Smooth muscle cell (in vitro differentiated cells): ENCODE results near the gene CCNL2. TPM values are rescaled to one million over a fixed set of nuclear protein-coding genes. Genes with fewer than 3 reads are reported as not detected.
A peak's percentile ranks its signal among the peaks of the same experiment; 100 is the strongest.

Source experiments
- DNase-seq: peaks from one replicate; lab custom pipeline; 2025; ENCODE audit not compliant: unreplicated experiment; lab: John Stamatoyannopoulos, UW
- H2AFZ ChIP-seq: fragments of 200-600 bp; sonication (generic); 2 replicates; pipeline ENCODE4 v1.6.0; 2016; ENCODE audit warnings: antibody characterized with exemption, low read depth, mild to moderate bottlenecking
- H3F3A ChIP-seq: fragments of 200-600 bp; sonication (generic); 2 replicates; pipeline ENCODE4 v1.6.0; 2017; ENCODE audit warnings: antibody characterized with exemption, low read depth
- H3K27ac ChIP-seq: fragments of 200-600 bp; sonication (generic); 2 replicates; pipeline ENCODE4 v1.5.1; 2016; ENCODE audit warnings: low read depth, mild to moderate bottlenecking
- H3K27me3 ChIP-seq: fragments of 200-600 bp; sonication (generic); 2 replicates; pipeline ENCODE4 v1.6.1; 2016; ENCODE audit warnings: low read depth, mild to moderate bottlenecking
- H3K36me3 ChIP-seq: fragments of 200-600 bp; sonication (generic); 2 replicates; pipeline ENCODE4 v1.5.1; 2016; ENCODE audit warnings: low read depth
- H3K4me1 ChIP-seq: fragments of 200-600 bp; sonication (generic); 2 replicates; pipeline ENCODE4 v1.5.1; 2016; ENCODE audit warnings: low read depth
- H3K4me2 ChIP-seq: fragments of 200-600 bp; sonication (generic); 2 replicates; pipeline ENCODE4 v1.6.0; 2016; ENCODE audit warnings: mild to moderate bottlenecking
- H3K4me3 ChIP-seq: fragments of 200-600 bp; sonication (generic); 2 replicates; pipeline ENCODE4 v1.5.1; 2016; ENCODE audit warnings: mild to moderate bottlenecking
- H3K79me2 ChIP-seq: fragments of 200-600 bp; sonication (generic); 2 replicates; pipeline ENCODE4 v1.6.0; 2016; ENCODE audit warnings: low read depth, mild to moderate bottlenecking
- H3K9ac ChIP-seq: fragments of 200-600 bp; sonication (generic); 2 replicates; pipeline ENCODE4 v1.6.0; 2016; ENCODE audit warnings: low read depth
- H3K9me3 ChIP-seq: fragments of 200-600 bp; sonication (generic); replicated peaks from 2 replicates; pipeline ENCODE4 v1.5.1; 2016; ENCODE audit warnings: low read depth
- H4K20me1 ChIP-seq: fragments of 200-600 bp; sonication (generic); 2 replicates; pipeline ENCODE4 v1.6.0; 2016; ENCODE audit warnings: low read depth
- WGBS: methylation state at CpG from one replicate; pipeline ENCODE4 v1.1.7; 2016; ENCODE audit warnings: low lambda C conversion rate; 5-methylcytosine and 5-hydroxymethylcytosine counted together
- polyA plus RNA-seq: library from polyadenylated mRNA; unstranded; fragments of >200 nt; fragmentation: Nextera tagmentation; extraction: Ambion mirVana; gene quantifications from 2 replicates; pipeline ENCODE4 v1.2.1, GENCODE V29; 2016
- total RNA-seq: library from RNA; depleted of rRNA; stranded (reverse); fragments of >200 nt; gene quantifications from 2 replicates; pipeline ENCODE4 v1.2.3, GENCODE V29; 2014
- TF ChIP-seq, protein P1 (sequence below): fragments of 200-600 bp; sonication (generic); IDR thresholded peaks from 2 replicates; pipeline ENCODE4 v1.5.1; 2017; ENCODE audit warnings: borderline replicate concordance, mild to moderate bottlenecking, antibody characterized with exemption; ENCODE audit not compliant: insufficient read depth, poor library complexity, severe bottlenecking

CCNL2 gene
- total and polyA plus RNA-seq, 2 experiments from 2014 or later, result 144 to 180 TPM

- WGBS, result 95% methylated on average over 10 of the region's 10 CpGs
- Histone ChIP-seq H2AFZ (no peak overlapping the region), H3K27me3 (no peaks in the 10 kb centered on the region), H3K4me2 (no peak overlapping the region), H3F3A (peaks cover 13% of the 10 kb centered on the region), H4K20me1 (no peaks in the 10 kb centered on the region), H3K36me3 (no peaks in the 10 kb centered on the region), H3K79me2 (peaks cover 29% of the 10 kb centered on the region), H3K27ac (peak overlapping the region; percentile 94), H3K4me1 (peaks cover 12% of the 10 kb centered on the region), H3K4me3 (no peak overlapping the region), H3K9ac (no peak overlapping the region), H3K9me3 (no peaks in the 10 kb centered on the region)
- TF ChIP-seq, protein P1, sequence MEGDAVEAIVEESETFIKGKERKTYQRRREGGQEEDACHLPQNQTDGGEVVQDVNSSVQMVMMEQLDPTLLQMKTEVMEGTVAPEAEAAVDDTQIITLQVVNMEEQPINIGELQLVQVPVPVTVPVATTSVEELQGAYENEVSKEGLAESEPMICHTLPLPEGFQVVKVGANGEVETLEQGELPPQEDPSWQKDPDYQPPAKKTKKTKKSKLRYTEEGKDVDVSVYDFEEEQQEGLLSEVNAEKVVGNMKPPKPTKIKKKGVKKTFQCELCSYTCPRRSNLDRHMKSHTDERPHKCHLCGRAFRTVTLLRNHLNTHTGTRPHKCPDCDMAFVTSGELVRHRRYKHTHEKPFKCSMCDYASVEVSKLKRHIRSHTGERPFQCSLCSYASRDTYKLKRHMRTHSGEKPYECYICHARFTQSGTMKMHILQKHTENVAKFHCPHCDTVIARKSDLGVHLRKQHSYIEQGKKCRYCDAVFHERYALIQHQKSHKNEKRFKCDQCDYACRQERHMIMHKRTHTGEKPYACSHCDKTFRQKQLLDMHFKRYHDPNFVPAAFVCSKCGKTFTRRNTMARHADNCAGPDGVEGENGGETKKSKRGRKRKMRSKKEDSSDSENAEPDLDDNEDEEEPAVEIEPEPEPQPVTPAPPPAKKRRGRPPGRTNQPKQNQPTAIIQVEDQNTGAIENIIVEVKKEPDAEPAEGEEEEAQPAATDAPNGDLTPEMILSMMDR, result no peak
- no peak for DNase-seq
Observed at GRCh38 chr1:1376551-1377226, 22.4 kb downstream of the CCNL2 start.

DNA sequence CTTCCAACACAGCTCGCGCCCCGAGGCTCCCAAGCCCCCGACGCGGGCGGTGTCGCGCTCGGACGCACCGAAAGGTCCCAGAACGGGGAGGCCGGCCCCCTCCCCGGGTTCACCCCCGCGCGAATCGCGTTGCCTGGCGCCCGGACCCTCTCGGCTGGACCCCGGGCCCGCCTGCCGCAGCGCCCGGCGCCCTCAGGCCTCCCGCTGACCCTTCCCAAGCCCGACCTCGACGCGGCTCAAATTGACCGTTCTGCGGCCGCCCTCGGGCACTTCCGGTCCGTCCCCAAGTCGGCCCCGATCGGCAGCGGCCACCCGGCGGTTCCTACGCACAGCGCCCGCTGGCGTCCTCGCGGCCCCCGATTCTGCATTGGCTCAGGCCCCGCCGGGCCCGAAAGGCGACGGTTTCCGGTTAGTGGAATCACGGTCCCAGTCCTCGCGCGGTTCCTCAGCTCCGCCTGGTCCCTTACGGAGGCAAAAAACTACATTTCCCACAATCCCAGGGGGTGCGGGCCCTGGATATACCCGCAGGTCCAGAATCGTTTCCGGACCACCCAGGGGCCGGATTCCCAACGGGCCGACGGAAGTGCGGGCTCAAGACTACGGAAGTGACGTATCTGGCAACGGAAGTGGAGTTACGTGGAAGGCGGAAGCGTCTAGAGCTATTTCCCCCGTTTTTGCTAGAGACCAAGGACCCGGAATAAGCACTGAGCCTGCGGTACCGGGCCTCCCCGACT lies 24.0 kb downstream of the CCNL2 start, which contains the start of gene AURKAIP1:
TSS of gene AURKAIP1 (minus strand) at position 279 of the 734 bp plus-strand sequence. CDS start 451 bp downstream, outside the sequence.
- peaks cover 12% of the 10 kb centered on the region for H3K4me1 ChIP-seq
- H3K79me2 ChIP-seq, result peaks cover 29% of the 10 kb centered on the region
- peak within 1 kb of the TSS; percentile 94 for H3K27ac ChIP-seq
- peak within 1 kb of the TSS; percentile 90 for H3K4me3 ChIP-seq
- TF ChIP-seq, protein P1, result peak; percentile 20
- peaks cover 13% of the 10 kb centered on the region for H3F3A ChIP-seq
- no peaks in the 10 kb centered on the region for H4K20me1 ChIP-seq
- DNase-seq, result peak; percentile 91
- no peaks in the 10 kb centered on the region for H3K27me3 ChIP-seq
- H2AFZ ChIP-seq, result peak within 1 kb of the TSS; percentile 51
- H3K9me3 ChIP-seq, result no peaks in the 10 kb centered on the region
- peak within 1 kb of the TSS; percentile 98 for H3K9ac ChIP-seq
- no peaks in the 10 kb centered on the region for H3K36me3 ChIP-seq
- under 1% methylated on average over 78 of the region's 85 CpGs for WGBS
- peak within 1 kb of the TSS; percentile 94 for H3K4me2 ChIP-seq

GRCh38 chr1:1374589-1374928 lies 24.6 kb downstream of the CCNL2 start:
- Histone ChIP-seq H3K79me2 (peaks cover 29% of the 10 kb centered on the region), H3K27me3 (no peaks in the 10 kb centered on the region), H3K4me2 (peak overlapping the region; percentile 94), H4K20me1 (no peaks in the 10 kb centered on the region), H3K27ac (peak overlapping the region; percentile 83), H3K4me3 (peak overlapping the region; percentile 90), H3K9ac (peak overlapping the region; percentile 98), H3K9me3 (no peaks in the 10 kb centered on the region), H3K36me3 (no peaks in the 10 kb centered on the region), H2AFZ (no peak overlapping the region), H3F3A (peaks cover 13% of the 10 kb centered on the region), H3K4me1 (peaks cover 12% of the 10 kb centered on the region)
- WGBS, result 7% methylated on average over 12 of the region's 24 CpGs
- TF ChIP-seq, protein P1, result no peak
- no peak for DNase-seq
